Ishikawa (cell line): ENCODE measurements around the gene RBM42.

ENCODE experiments used
- CEBPB ChIP-seq: IDR thresholded peaks from 2 replicates; pipeline ENCODE4 v1.6.1; 2012
- EP300 ChIP-seq: IDR thresholded peaks from 2 replicates; pipeline ENCODE4 v1.6.1; 2012; ENCODE audit warnings: borderline replicate concordance
- YY1 ChIP-seq: IDR thresholded peaks from 2 replicates; pipeline ENCODE4 v1.6.1; 2012; ENCODE audit warnings: low read depth
- TF ChIP-seq, protein P1 (sequence below): IDR thresholded peaks from 2 replicates; pipeline ENCODE4 v1.6.1; 2012; ENCODE audit warnings: low read depth, mild to moderate bottlenecking
- TF ChIP-seq, protein P2 (sequence below): IDR thresholded peaks from 2 replicates; pipeline ENCODE4 v1.6.1; 2012

GRCh38 chr19:35642798-35643254 is 14.0 kb downstream of the RBM42 start:
- TF ChIP-seq CEBPB (no peak), EP300 (no peak), YY1 (no peak)
- TF ChIP-seq, protein P1, sequence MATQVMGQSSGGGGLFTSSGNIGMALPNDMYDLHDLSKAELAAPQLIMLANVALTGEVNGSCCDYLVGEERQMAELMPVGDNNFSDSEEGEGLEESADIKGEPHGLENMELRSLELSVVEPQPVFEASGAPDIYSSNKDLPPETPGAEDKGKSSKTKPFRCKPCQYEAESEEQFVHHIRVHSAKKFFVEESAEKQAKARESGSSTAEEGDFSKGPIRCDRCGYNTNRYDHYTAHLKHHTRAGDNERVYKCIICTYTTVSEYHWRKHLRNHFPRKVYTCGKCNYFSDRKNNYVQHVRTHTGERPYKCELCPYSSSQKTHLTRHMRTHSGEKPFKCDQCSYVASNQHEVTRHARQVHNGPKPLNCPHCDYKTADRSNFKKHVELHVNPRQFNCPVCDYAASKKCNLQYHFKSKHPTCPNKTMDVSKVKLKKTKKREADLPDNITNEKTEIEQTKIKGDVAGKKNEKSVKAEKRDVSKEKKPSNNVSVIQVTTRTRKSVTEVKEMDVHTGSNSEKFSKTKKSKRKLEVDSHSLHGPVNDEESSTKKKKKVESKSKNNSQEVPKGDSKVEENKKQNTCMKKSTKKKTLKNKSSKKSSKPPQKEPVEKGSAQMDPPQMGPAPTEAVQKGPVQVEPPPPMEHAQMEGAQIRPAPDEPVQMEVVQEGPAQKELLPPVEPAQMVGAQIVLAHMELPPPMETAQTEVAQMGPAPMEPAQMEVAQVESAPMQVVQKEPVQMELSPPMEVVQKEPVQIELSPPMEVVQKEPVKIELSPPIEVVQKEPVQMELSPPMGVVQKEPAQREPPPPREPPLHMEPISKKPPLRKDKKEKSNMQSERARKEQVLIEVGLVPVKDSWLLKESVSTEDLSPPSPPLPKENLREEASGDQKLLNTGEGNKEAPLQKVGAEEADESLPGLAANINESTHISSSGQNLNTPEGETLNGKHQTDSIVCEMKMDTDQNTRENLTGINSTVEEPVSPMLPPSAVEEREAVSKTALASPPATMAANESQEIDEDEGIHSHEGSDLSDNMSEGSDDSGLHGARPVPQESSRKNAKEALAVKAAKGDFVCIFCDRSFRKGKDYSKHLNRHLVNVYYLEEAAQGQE = no peak
- TF ChIP-seq, protein P2, sequence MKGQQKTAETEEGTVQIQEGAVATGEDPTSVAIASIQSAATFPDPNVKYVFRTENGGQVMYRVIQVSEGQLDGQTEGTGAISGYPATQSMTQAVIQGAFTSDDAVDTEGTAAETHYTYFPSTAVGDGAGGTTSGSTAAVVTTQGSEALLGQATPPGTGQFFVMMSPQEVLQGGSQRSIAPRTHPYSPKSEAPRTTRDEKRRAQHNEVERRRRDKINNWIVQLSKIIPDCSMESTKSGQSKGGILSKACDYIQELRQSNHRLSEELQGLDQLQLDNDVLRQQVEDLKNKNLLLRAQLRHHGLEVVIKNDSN = no peak
